ENCODE results near the gene WNT7B.

GRCh38 chr22:45922661-45923060 lies 54.3 kb downstream of the WNT7B start:
- no peak for TF ChIP-seq YY1 (IDR thresholded peaks at IDR 0.05; ENCODE audit: insufficient read depth, insufficient read length)
- TF ChIP-seq ZNF274 (IDR thresholded peaks at IDR 0.05; ENCODE audit: low read depth, low read length), result no peak

All from NT2/D1 (cell line).